ENCODE results near the gene GM2A.
"Not testable (repeated sequence)": the region's sequence is repeated elsewhere in the genome, so short reads cannot be mapped to it uniquely, and the experiment has no call there.

Gene GM2A

GRCh38 chr5:151254990-151255389 is 2.0 kb downstream of the GM2A start:
- not testable (repeated sequence) for DNase-seq

- DNase-seq: no peak
Measured at GRCh38 chr5:151255621-151256286, 2.8 kb downstream of the GM2A start.

- DNase-seq: no peak
Measured at GRCh38 chr5:151257731-151258181, 4.8 kb downstream of the GM2A start.

GRCh38 chr5:151258201-151258611 is 5.2 kb downstream of the GM2A start:
- DNase-seq: no peak

GRCh38 chr5:151258816-151259215 is 5.8 kb downstream of the GM2A start:
- DNase-seq: no peak

- no peak for DNase-seq
Measured at GRCh38 chr5:151259931-151260330, 6.9 kb downstream of the GM2A start.

- DNase-seq: no peak
Measured at GRCh38 chr5:151262532-151262931, 9.5 kb downstream of the GM2A start.

- DNase-seq: no peak
Measured at GRCh38 chr5:151264113-151264512, 11.1 kb downstream of the GM2A start.

- no peak for DNase-seq
Measured at GRCh38 chr5:151267491-151268260, 14.7 kb downstream of the GM2A start.

GRCh38 chr5:151270599-151270998 is 17.6 kb downstream of the GM2A start:
- DNase-seq: no peak

GRCh38 chr5:151271336-151271735 is 18.4 kb downstream of the GM2A start:
- DNase-seq: no peak

- DNase-seq: no peak
Measured at GRCh38 chr5:151274666-151275065, 21.7 kb downstream of the GM2A start.

GRCh38 chr5:151275803-151276202 is 22.8 kb downstream of the GM2A start:
- no peak for DNase-seq

GRCh38 chr5:151278845-151279244 is 25.9 kb downstream of the GM2A start:
- DNase-seq: no peak

GRCh38 chr5:151280443-151280842 is 27.5 kb downstream of the GM2A start:
- DNase-seq: no peak

GRCh38 chr5:151281001-151281639 is 28.1 kb downstream of the GM2A start:
- no peak for DNase-seq

- no peak for DNase-seq
Measured at GRCh38 chr5:151283120-151283825, 30.3 kb downstream of the GM2A start.

- DNase-seq: no peak
Measured at GRCh38 chr5:151284392-151284967, 31.5 kb downstream of the GM2A start.

GRCh38 chr5:151285683-151286082 is 32.7 kb downstream of the GM2A start:
- no peak for DNase-seq

- DNase-seq: no peak
Measured at GRCh38 chr5:151286246-151286645, 33.3 kb downstream of the GM2A start.

GRCh38 chr5:151288180-151288579 is 35.2 kb downstream of the GM2A start:
- DNase-seq: no peak

GRCh38 chr5:151293624-151294023 is 40.6 kb downstream of the GM2A start:
- no peak for DNase-seq

GRCh38 chr5:151295138-151295537 is 42.2 kb downstream of the GM2A start:
- no peak for DNase-seq
